ENCODE data around the gene LRRFIP1.
A peak's percentile ranks its signal among the peaks of the same experiment; 100 is the strongest.

LRRFIP1 gene

GRCh38 chr2:237708491-237708890 is 81.1 kb downstream of the LRRFIP1 start:
- DNase-seq, result no peak

GRCh38 chr2:237708961-237709360 is 81.6 kb downstream of the LRRFIP1 start:
- DNase-seq, result no peak

- DNase-seq, result no peak
Measured at GRCh38 chr2:237711458-237712150, 84.2 kb downstream of the LRRFIP1 start.

- DNase-seq, result no peak
Measured at GRCh38 chr2:237712477-237713377, 85.3 kb downstream of the LRRFIP1 start.

- no peak for DNase-seq
Measured at GRCh38 chr2:237714690-237715458, 87.5 kb downstream of the LRRFIP1 start.

- DNase-seq, result no peak
Measured at GRCh38 chr2:237715459-237715947, 88.1 kb downstream of the LRRFIP1 start.

- no peak for DNase-seq
Measured at GRCh38 chr2:237716011-237716410, 88.6 kb downstream of the LRRFIP1 start.

- no peak for DNase-seq
Measured at GRCh38 chr2:237717366-237718276, 90.2 kb downstream of the LRRFIP1 start.

GRCh38 chr2:237718277-237718634 is 90.9 kb downstream of the LRRFIP1 start:
- no peak for DNase-seq

GRCh38 chr2:237720444-237720843 is 93.1 kb downstream of the LRRFIP1 start:
- no peak for DNase-seq

GRCh38 chr2:237720957-237721356 is 93.6 kb downstream of the LRRFIP1 start:
- no peak for DNase-seq

GRCh38 chr2:237721458-237721857 is 94.1 kb downstream of the LRRFIP1 start:
- DNase-seq, result no peak

- DNase-seq, result no peak
Measured at GRCh38 chr2:237722616-237723015, 95.2 kb downstream of the LRRFIP1 start.

- DNase-seq, result no peak
Measured at GRCh38 chr2:237723023-237723422, 95.6 kb downstream of the LRRFIP1 start.

- no peak for DNase-seq
Measured at GRCh38 chr2:237723602-237724001, 96.2 kb downstream of the LRRFIP1 start.

GRCh38 chr2:237724811-237725478 is 97.6 kb downstream of the LRRFIP1 start:
- no peak for DNase-seq

- no peak for DNase-seq
Measured at GRCh38 chr2:237725661-237726060, 98.3 kb downstream of the LRRFIP1 start.

GRCh38 chr2:237726401-237726830 is 99.0 kb downstream of the LRRFIP1 start:
- no peak for DNase-seq

GRCh38 chr2:237727363-237727762 is 100.0 kb downstream of the LRRFIP1 start:
- no peak for DNase-seq

- DNase-seq, result no peak
Measured at GRCh38 chr2:237729681-237730475, 102.5 kb downstream of the LRRFIP1 start.

GRCh38 chr2:237731663-237732062 is 104.3 kb downstream of the LRRFIP1 start:
- DNase-seq, result peak; percentile 90

All from activated CD4-positive, alpha-beta T cell treated with anti-CD3 and anti-CD28 coated beads, Interleukin-2, amount 50 U/mL, for 16 hours (primary cell).